Peyer's patch (tissue), 4 donors: ENCODE results near the gene LAG3.

Experiments
- CTCF ChIP-seq, 6 experiments: fragments of 450-650 bp in 4 of 6; fragments of 200-600 bp in 2 of 6; sonication (generic) in 1 of 6; IDR thresholded peaks; one replicate each; pipeline ENCODE4 v1.5.1; 2017 to 2019; ENCODE audit warnings: antibody characterized with exemption in 6 of 6, mild to moderate bottlenecking in 3 of 6, moderate library complexity in 1 of 6
- POLR2A ChIP-seq, 2 donors: fragments of 450-650 bp; IDR thresholded peaks; one replicate each; pipeline ENCODE4 v1.5.1; 2017; ENCODE audit warnings: antibody characterized with exemption in 2 of 2, mild to moderate bottlenecking in 2 of 2, moderate library complexity in 2 of 2

- TF ChIP-seq POLR2A (IDR thresholded peaks at IDR 0.05) (no peak), CTCF (IDR thresholded peaks at IDR 0.05) (no peak)
Measured at GRCh38 chr12:6819106-6820030, 47.0 kb downstream of the LAG3 start.
